Fibroblast of the aortic adventitia (primary cell): Measurements from ENCODE around the gene TCF4. TPM values are rescaled to one million over a fixed set of nuclear protein-coding genes. Genes with fewer than 3 reads are reported as not detected.

Experiments used
- DNase-seq: peaks from one replicate; pipeline ENCODE4 v3.0.0-alpha.2; 2010; ENCODE audit warnings: low read depth
- H3K4me3 ChIP-seq: 2 replicates; pipeline ENCODE4 v1.5.1; 2011; ENCODE audit warnings: low read depth, mild to moderate bottlenecking, control low read depth, low read length, moderate library complexity
- total RNA-seq: library from RNA; depleted of rRNA; stranded (reverse); fragments of >200 nt; gene quantifications from 2 replicates; pipeline ENCODE4 v1.2.3, GENCODE V29; 2012; ENCODE audit warnings: low replicate concordance
- TF ChIP-seq, protein P1 (sequence below): IDR thresholded peaks from 2 replicates; pipeline ENCODE4 v1.5.1; 2011; ENCODE audit warnings: mild to moderate bottlenecking, low read length, control low read depth, inconsistent platforms; ENCODE audit not compliant: insufficient read depth

The TCF4 gene
- total RNA-seq, 1 donor: 105 TPM

DNA sequence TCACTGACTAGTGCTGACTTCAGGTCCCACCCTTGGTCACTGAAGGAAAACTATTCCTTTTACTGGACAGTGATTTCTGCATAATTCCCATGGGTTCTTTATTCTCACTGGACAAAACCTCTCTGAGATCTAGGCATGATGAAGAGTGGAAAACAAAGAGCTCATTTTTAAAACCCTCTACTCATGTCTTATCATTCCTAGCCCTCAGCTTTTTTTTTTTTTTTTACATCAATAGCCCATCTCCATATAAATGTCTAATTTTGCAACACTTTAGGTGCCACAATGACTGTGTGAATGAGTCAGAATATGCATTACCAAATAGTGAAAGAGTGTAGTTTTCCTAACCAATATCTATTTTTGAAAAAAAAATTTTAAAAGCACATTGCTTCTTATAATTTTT lies 74.8 kb downstream of the TCF4 start:
- TF ChIP-seq, protein P1, sequence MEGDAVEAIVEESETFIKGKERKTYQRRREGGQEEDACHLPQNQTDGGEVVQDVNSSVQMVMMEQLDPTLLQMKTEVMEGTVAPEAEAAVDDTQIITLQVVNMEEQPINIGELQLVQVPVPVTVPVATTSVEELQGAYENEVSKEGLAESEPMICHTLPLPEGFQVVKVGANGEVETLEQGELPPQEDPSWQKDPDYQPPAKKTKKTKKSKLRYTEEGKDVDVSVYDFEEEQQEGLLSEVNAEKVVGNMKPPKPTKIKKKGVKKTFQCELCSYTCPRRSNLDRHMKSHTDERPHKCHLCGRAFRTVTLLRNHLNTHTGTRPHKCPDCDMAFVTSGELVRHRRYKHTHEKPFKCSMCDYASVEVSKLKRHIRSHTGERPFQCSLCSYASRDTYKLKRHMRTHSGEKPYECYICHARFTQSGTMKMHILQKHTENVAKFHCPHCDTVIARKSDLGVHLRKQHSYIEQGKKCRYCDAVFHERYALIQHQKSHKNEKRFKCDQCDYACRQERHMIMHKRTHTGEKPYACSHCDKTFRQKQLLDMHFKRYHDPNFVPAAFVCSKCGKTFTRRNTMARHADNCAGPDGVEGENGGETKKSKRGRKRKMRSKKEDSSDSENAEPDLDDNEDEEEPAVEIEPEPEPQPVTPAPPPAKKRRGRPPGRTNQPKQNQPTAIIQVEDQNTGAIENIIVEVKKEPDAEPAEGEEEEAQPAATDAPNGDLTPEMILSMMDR: no peak
- no peak overlapping the region for H3K4me3 ChIP-seq
- peak; percentile 38 for DNase-seq

DNA sequence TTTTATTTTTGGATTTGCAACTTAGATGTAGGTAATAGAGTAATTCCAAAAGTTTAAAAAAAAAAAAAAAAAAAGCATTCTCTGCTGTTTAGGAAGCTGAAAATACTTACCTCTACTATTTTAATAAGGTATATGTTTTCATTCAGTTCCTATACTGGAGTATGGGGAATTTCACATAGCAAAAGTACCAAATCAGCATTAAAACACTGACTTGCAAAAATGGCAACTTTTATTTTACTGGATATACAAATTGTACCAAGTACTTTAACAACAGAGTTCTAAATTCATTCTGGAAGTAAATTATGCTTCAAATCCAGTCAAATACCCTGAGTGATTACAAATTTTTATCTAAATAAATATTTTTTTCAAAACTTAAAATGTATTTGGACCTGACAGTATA lies 76.7 kb downstream of the TCF4 start:
- TF ChIP-seq, protein P1: no peak
- no peak for DNase-seq
- H3K4me3 ChIP-seq: no peak overlapping the region

DNA sequence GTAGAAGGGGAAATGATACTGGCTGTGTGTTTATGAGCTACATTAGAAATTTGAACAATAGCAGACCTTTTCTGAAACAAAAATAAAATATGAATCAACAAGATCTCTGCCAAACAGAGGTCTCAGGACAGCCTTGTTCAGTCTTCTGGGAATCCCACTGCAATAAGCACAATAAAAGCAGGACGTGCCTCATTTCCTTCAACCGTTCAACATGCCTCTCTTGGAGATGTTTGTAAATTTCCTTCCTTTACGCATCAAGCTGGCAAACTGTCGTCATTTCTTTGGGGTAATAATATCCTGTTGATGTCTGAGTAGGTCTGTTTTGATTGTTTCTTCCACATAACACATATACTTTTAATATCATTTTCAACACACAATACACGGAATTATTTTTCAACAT lies 77.2 kb downstream of the TCF4 start:
- H3K4me3 ChIP-seq: peak overlapping the region; percentile 34
- DNase-seq: peak; percentile 89
- TF ChIP-seq, protein P1: no peak

DNA sequence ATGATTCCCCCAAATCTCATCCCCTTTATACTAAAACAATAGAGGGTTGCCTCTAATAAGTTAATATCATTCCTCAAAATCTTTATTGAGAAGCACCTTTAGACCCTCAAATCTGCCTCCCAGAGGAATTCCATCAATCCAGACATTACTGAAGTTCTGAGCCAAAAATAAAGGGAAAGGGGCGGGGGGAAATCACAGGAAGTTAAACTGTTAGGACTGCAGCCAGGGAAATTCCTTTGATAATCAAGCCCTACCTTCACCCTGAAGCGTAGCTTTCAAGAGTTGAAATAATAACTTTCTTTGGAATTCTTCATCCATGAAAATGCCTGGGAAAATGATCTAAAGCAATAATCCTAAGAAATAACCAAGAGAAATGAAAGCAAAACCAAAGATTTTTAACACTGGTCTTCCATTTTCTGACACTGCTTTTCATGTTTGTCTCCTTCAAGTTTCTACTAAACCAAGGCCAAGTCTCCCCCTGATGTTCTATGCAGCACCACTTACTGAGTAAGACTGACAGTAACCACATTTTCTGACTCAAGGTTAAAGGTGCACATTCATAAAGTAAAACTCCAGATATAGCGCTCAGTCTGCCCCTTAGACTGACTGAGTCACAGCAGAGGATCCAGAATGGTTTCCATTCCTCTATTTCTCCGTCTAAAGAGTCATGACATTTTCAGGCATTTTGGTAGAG lies 78.2 kb downstream of the TCF4 start:
- peak overlapping the region; percentile 54 for H3K4me3 ChIP-seq
- peak; percentile 76 for DNase-seq
- TF ChIP-seq, protein P1: no peak

DNA sequence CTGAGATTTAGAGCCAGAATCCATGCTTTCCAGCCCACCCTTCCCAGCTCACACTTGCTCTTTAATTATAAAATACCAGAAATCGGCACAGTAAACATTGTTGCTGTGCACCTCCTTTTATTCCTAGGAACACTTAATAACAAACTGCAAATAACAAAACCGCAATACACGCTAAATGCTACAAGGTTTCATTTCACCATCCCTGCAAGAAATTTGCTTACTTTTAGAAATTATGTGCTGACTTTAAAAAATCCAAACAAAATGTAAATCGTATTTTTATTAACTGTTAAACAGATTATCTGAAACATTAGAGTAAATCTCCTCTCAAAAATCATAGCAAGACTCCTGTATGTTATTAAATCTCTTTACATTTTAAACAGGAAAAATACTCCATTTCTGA lies 79.3 kb downstream of the TCF4 start:
- H3K4me3 ChIP-seq: no peak overlapping the region
- TF ChIP-seq, protein P1: no peak
- no peak for DNase-seq

DNA sequence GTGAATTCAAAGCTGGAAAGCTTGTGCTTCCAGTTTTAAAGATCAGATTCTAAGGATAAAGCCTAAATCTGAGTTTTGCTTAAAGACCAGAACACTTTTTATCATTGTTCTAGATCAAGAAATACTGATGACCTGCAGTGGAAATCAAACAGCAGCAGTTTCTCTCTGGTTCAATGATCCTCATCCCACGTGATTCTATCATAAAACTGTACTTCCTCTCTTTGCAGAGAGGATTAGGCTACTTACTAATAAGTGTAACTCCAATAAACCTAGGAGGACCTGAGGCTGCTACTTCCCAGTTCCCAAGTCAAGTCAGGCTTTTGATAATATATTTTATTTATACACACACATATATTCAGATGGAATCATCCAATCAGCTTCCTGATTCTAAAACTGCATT lies 81.9 kb downstream of the TCF4 start:
- DNase-seq: no peak
- TF ChIP-seq, protein P1: no peak
- H3K4me3 ChIP-seq: no peak overlapping the region

DNA sequence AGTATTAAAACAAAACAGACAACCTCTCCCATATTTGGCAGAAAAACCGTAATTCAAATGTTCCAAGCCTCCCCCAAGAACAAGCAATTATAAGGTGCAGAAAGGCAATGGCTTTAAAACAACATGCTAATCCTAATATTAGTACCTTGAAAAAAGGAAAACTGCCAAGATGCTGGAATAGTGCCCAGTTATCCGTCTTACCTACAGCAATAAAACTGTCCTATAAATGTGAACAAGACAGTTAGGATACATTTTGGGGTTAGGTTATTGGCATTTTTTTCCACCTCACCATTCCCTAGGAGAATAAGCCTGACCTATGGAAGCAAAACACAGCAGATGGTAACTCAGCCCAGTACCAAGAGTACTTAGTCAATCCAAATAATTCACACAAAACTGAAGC lies 83.2 kb downstream of the TCF4 start:
- TF ChIP-seq, protein P1: no peak
- no peak for DNase-seq
- H3K4me3 ChIP-seq: no peak overlapping the region
